ENCODE data around the gene CSRP1. TPM values are rescaled to one million over a fixed set of nuclear protein-coding genes. Genes with fewer than 3 reads are reported as not detected.

Gene CSRP1
- total RNA-seq, 2 donors from 2014 or later, result 16.1 to 17.7 TPM

DNA sequence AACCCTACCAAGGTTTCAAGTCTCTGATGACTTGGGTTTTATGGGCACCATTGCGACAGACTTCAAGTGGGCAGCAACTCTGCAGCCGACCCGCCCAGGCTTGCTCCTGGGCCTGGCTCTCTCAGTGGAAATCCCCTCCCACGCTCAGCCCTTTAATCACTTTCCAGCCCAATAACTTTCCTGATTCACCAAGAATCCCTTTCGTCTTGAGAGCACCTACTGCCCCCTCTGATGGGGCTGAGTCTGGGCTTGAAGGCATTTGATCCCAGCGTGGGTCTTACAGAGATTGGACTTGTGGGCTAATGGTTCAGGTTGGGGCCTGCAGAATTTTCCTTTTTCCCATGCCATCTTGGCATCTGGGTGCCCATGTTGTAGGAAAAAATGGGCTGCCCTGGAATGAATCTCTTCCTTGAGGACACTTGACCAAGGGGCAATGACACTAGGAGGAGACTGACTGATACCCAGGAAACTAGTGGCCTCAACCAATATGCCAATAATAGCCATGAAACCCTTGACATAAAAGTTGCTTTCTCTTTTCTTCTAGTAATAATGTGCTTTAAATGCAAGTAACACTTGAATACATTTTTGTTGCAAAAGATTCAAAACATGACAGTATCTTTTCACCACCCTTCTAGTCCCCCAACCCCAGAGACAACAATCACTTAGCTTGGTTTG is 30.1 kb downstream of the CSRP1 start:
- Mint-ChIP-seq H3K4me3 (no peak overlapping the region), H3K9me3 (no peaks in the 10 kb centered on the region), H3K36me3 (ENCODE audit: low read depth) (no peaks in the 10 kb centered on the region), H3K4me1 (peaks cover 5% of the 10 kb centered on the region), H3K27me3 (ENCODE audit: insufficient read depth) (peaks cover 65% of the 10 kb centered on the region), H3K27ac (no peak overlapping the region)
- Histone ChIP-seq H3K9me3 (ENCODE audit: control insufficient read depth, low read length) (no peaks in the 10 kb centered on the region), H3K9ac (ENCODE audit: extremely low read depth, low read length, poor library complexity, severe bottlenecking) (no peak overlapping the region), H3K4me3 (ENCODE audit: low read length) (no peak overlapping the region), H3K4me1 (ENCODE audit: control insufficient read depth, insufficient read depth, low read length) (no peaks in the 10 kb centered on the region), H3K27me3 (ENCODE audit: control insufficient read depth, insufficient read depth, low read length, poor library complexity, severe bottlenecking) (peaks cover 37% of the 10 kb centered on the region), H3K36me3 (ENCODE audit: control insufficient read depth, insufficient read depth, low read length) (no peaks in the 10 kb centered on the region), H3K27ac (ENCODE audit: low read depth, low read length) (no peak overlapping the region)
- WGBS, 2 experiments (ENCODE audit: insufficient coverage in 1 of 2, insufficient read length in 1 of 2), result 88 to 100% methylated on average over 3 to 6 of the region's 6 CpGs
- no peak for DNase-seq
- TF ChIP-seq, protein P1, sequence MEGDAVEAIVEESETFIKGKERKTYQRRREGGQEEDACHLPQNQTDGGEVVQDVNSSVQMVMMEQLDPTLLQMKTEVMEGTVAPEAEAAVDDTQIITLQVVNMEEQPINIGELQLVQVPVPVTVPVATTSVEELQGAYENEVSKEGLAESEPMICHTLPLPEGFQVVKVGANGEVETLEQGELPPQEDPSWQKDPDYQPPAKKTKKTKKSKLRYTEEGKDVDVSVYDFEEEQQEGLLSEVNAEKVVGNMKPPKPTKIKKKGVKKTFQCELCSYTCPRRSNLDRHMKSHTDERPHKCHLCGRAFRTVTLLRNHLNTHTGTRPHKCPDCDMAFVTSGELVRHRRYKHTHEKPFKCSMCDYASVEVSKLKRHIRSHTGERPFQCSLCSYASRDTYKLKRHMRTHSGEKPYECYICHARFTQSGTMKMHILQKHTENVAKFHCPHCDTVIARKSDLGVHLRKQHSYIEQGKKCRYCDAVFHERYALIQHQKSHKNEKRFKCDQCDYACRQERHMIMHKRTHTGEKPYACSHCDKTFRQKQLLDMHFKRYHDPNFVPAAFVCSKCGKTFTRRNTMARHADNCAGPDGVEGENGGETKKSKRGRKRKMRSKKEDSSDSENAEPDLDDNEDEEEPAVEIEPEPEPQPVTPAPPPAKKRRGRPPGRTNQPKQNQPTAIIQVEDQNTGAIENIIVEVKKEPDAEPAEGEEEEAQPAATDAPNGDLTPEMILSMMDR (conservative IDR thresholded peaks at IDR 0.05), result no peak

DNA sequence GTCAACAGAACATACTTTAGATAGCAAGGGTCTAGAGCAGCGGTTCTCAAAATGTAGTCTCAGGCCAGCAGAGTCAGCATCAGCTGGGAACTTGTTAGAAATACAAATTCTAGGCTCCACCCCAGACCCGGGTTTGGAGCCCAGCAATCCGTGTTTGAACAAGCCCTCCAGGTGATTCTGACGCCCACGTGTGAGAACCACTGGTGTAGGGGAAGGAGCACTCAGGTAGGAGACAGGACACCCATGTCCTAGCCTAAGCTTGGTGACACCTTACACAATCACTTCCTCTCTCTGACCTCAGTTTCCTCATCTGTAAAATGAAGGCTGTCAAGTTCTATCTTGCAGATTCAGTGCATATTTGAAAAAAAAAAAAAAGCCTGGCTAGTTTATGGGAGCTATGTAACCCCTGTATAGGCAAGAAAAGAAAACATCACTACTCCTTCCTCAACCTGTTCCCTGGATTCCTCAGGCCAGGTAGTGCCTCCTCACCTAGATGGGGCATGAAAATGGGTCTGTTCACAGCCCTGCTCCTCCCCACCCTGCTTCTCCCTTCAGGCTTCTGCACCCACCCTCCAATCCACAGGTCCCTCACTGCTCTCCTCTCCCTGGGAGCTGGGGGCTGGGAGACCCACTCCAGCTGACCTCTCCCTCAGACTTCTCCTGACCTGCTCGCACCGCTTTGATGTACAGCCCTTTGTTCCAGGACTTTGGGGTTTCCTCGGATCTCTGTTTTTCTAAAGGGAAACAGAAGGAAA is 30.8 kb downstream of the CSRP1 start:
- H3K9ac ChIP-seq (ENCODE audit: extremely low read depth, low read length, poor library complexity, severe bottlenecking), result no peak overlapping the region
- peaks cover 66% of the 10 kb centered on the region for H3K27me3 Mint-ChIP-seq (ENCODE audit: insufficient read depth)
- no peaks in the 10 kb centered on the region for H3K36me3 ChIP-seq (ENCODE audit: control insufficient read depth, insufficient read depth, low read length)
- no peak overlapping the region for H3K27ac ChIP-seq (ENCODE audit: low read depth, low read length)
- no peak overlapping the region for H3K27ac Mint-ChIP-seq
- H3K4me3 Mint-ChIP-seq, result no peak overlapping the region
- DNase-seq, result no peak
- no peak overlapping the region for H3K4me3 ChIP-seq (ENCODE audit: low read length)
- H3K36me3 Mint-ChIP-seq (ENCODE audit: low read depth), result no peaks in the 10 kb centered on the region
- TF ChIP-seq, protein P1 (conservative IDR thresholded peaks at IDR 0.05), result no peak
- H3K9me3 ChIP-seq (ENCODE audit: control insufficient read depth, low read length), result no peaks in the 10 kb centered on the region
- H3K27me3 ChIP-seq (ENCODE audit: control insufficient read depth, insufficient read depth, low read length, poor library complexity, severe bottlenecking), result peaks cover 37% of the 10 kb centered on the region
- WGBS, 2 experiments (ENCODE audit: insufficient coverage in 1 of 2, insufficient read length in 1 of 2), result 80 to 86% methylated on average over 5 to 8 of the region's 8 CpGs
- no peaks in the 10 kb centered on the region for H3K9me3 Mint-ChIP-seq
- no peaks in the 10 kb centered on the region for H3K4me1 ChIP-seq (ENCODE audit: control insufficient read depth, insufficient read depth, low read length)
- peaks cover 3% of the 10 kb centered on the region for H3K4me1 Mint-ChIP-seq

DNA sequence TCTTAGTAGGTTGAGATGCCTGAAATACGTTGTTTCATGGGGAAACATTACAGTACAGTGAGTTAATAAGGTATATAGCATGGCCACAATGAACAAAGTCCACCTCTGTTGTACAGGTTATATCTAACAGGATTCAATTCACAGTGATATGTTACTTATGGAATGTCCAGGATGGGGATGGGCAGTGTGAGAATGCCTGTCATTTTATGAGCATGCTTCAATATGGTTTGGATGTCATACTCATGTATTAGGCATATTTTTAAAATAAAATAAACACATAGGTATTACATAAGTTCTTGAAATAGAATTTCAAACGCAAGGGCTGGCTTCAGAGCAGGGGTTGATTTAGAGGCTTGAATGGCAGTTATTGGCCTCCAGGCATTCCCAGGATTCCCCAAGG is 31.8 kb downstream of the CSRP1 start:
- Mint-ChIP-seq H3K9me3 (no peaks in the 10 kb centered on the region), H3K4me1 (no peaks in the 10 kb centered on the region), H3K36me3 (ENCODE audit: low read depth) (no peaks in the 10 kb centered on the region), H3K27me3 (ENCODE audit: insufficient read depth) (peaks cover 70% of the 10 kb centered on the region), H3K27ac (no peak overlapping the region), H3K4me3 (no peak overlapping the region)
- Histone ChIP-seq H3K27me3 (ENCODE audit: control insufficient read depth, insufficient read depth, low read length, poor library complexity, severe bottlenecking) (peaks cover 39% of the 10 kb centered on the region), H3K4me3 (ENCODE audit: low read length) (no peak overlapping the region), H3K9me3 (ENCODE audit: control insufficient read depth, low read length) (no peaks in the 10 kb centered on the region), H3K27ac (ENCODE audit: low read depth, low read length) (no peak overlapping the region), H3K4me1 (ENCODE audit: control insufficient read depth, insufficient read depth, low read length) (no peaks in the 10 kb centered on the region), H3K9ac (ENCODE audit: extremely low read depth, low read length, poor library complexity, severe bottlenecking) (no peak overlapping the region), H3K36me3 (ENCODE audit: control insufficient read depth, insufficient read depth, low read length) (no peaks in the 10 kb centered on the region)
- no peak for DNase-seq
- TF ChIP-seq, protein P1 (conservative IDR thresholded peaks at IDR 0.05), result no peak
- 63 to 84% methylated on average over 1 to 2 of the region's 2 CpGs for WGBS, 2 experiments (ENCODE audit: insufficient coverage in 1 of 2, insufficient read length in 1 of 2)
